ENCODE results near the gene CBX5.

CBX5 gene

DNA sequence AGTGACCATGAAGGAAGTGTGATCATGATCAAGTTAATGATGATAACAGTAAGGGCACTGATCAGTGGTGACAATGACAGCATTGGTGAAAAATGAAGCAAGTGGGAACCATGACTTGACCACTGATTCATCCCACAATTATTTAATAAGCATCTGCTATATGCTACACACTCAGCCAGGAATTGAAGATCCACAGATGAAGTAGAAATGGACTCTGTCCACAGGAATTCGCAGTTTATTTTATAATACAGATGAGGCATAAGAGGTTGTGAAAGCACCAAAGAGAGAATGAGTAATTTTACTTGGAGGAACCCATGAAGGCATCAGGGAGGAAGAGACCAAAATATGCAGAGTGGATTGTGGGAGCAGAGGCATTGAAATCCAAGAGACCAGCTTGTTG lies 57.3 kb downstream of the CBX5 start:
- no peaks in the 10 kb centered on the region for H3K9me3 ChIP-seq (ENCODE audit: control extremely low read depth in 1 of 5, control insufficient read depth in 4 of 5, insufficient read depth in 2 of 5, low read depth in 1 of 5, low read length in 4 of 5)
- H3K27me3 ChIP-seq (replicated peaks in 2 of 5; ENCODE audit: control insufficient read depth in 4 of 5, insufficient read depth in 5 of 5, low read length in 4 of 5), result peaks cover 0 to 15% (median 10%) of the 10 kb centered on the region in 5 experiments
- peaks cover 4 to 28% (median 17%) of the 10 kb centered on the region in 4 experiments for H3K4me1 ChIP-seq (ENCODE audit: control extremely low read depth in 1 of 4, control insufficient read depth in 4 of 4, insufficient read depth in 4 of 4, low read length in 3 of 4)
- POLR2A ChIA-PET, result interaction anchor here (1.3 kb wide), 1 partner anchor 57 kb away, joined by 4 read pairs; the partner anchor contains the start of gene CBX5
- no peak overlapping the region for H3K4me3 ChIP-seq (ENCODE audit: control insufficient read depth in 1 of 7, extremely low read depth in 1 of 7, insufficient read depth in 4 of 7, low read depth in 2 of 7, low read length in 6 of 7)
- DNase-seq, result no peak
- no peaks in the 10 kb centered on the region for H3K36me3 ChIP-seq (ENCODE audit: control insufficient read depth in 4 of 4, insufficient read depth in 4 of 4, low read length in 3 of 4)
- 100% methylated on average over 1 of the region's 1 CpG for WGBS (ENCODE audit: insufficient coverage)
- CTCF ChIA-PET, result interaction anchor here (0.7 to 8.0 kb wide), 11 partner anchors 9 to 164 kb away, joined by 3 to 26 read pairs (median 3); partner anchors contain the start of gene COPZ1
- no peak overlapping the region for H3K27ac ChIP-seq (ENCODE audit: insufficient read depth in 1 of 2, low read depth in 1 of 2, low read length in 2 of 2, poor library complexity in 1 of 2, severe bottlenecking in 2 of 2)

GRCh38 chr12:54221402-54221984 lies 58.4 kb downstream of the CBX5 start:
- 69% methylated on average over 5 of the region's 6 CpGs for WGBS (ENCODE audit: insufficient coverage)
- Histone ChIP-seq H3K4me3 (ENCODE audit: control insufficient read depth in 1 of 7, extremely low read depth in 1 of 7, insufficient read depth in 4 of 7, low read depth in 2 of 7, low read length in 6 of 7) (no peak overlapping the region), H3K27me3 (replicated peaks in 2 of 5; ENCODE audit: control insufficient read depth in 4 of 5, insufficient read depth in 5 of 5, low read length in 4 of 5) (peaks cover 0 to 16% (median 14%) of the 10 kb centered on the region in 5 experiments), H3K9me3 (ENCODE audit: control extremely low read depth in 1 of 5, control insufficient read depth in 4 of 5, insufficient read depth in 2 of 5, low read depth in 1 of 5, low read length in 4 of 5) (no peaks in the 10 kb centered on the region), H3K36me3 (ENCODE audit: control insufficient read depth in 4 of 4, insufficient read depth in 4 of 4, low read length in 3 of 4) (no peaks in the 10 kb centered on the region), H3K4me1 (ENCODE audit: control extremely low read depth in 1 of 4, control insufficient read depth in 4 of 4, insufficient read depth in 4 of 4, low read length in 3 of 4) (peaks cover 2 to 33% (median 20%) of the 10 kb centered on the region in 4 experiments), H3K27ac (ENCODE audit: insufficient read depth in 1 of 2, low read depth in 1 of 2, low read length in 2 of 2, poor library complexity in 1 of 2, severe bottlenecking in 2 of 2) (no peak overlapping the region)
- CTCF ChIA-PET, result interaction anchor here (0.7 to 2.1 kb wide), 17 partner anchors 10 to 165 kb away, joined by 3 to 7 read pairs (median 4); partner anchors contain the start of gene COPZ1
- POLR2A ChIA-PET, result interaction anchor here (0.5 to 1.3 kb wide), 2 partner anchors 59 to 121 kb away, joined by 3 to 4 read pairs; partner anchors contain the start of gene CBX5
- DNase-seq, result peak in 2 of 3 donors; percentile 61 to 69

GRCh38 chr12:54220567-54220966 lies 59.4 kb downstream of the CBX5 start:
- 60% methylated on average over 6 of the region's 7 CpGs for WGBS (ENCODE audit: insufficient coverage)
- ChIA-PET CTCF (interaction anchor here (0.7 to 2.7 kb wide), 16 partner anchors 13 to 173 kb away, joined by 3 to 9 read pairs (median 4); partner anchors contain the start of genes CBX5 and HNRNPA1), POLR2A (no interaction called here)
- DNase-seq, result no peak
- no peaks in the 10 kb centered on the region for H3K36me3 ChIP-seq (ENCODE audit: control insufficient read depth in 4 of 4, insufficient read depth in 4 of 4, low read length in 3 of 4)
- H3K27me3 ChIP-seq (replicated peaks in 2 of 5; ENCODE audit: control insufficient read depth in 4 of 5, insufficient read depth in 5 of 5, low read length in 4 of 5), result peaks cover 0 to 24% (median 15%) of the 10 kb centered on the region in 5 experiments
- H3K4me3 ChIP-seq (ENCODE audit: control insufficient read depth in 1 of 7, extremely low read depth in 1 of 7, insufficient read depth in 4 of 7, low read depth in 2 of 7, low read length in 6 of 7), result no peak overlapping the region
- H3K4me1 ChIP-seq (ENCODE audit: control extremely low read depth in 1 of 4, control insufficient read depth in 4 of 4, insufficient read depth in 4 of 4, low read length in 3 of 4), result peaks cover 4 to 42% (median 29%) of the 10 kb centered on the region in 4 experiments
- no peaks in the 10 kb centered on the region for H3K9me3 ChIP-seq (ENCODE audit: control extremely low read depth in 1 of 5, control insufficient read depth in 4 of 5, insufficient read depth in 2 of 5, low read depth in 1 of 5, low read length in 4 of 5)
- no peak overlapping the region for H3K27ac ChIP-seq (ENCODE audit: insufficient read depth in 1 of 2, low read depth in 1 of 2, low read length in 2 of 2, poor library complexity in 1 of 2, severe bottlenecking in 2 of 2)

DNA sequence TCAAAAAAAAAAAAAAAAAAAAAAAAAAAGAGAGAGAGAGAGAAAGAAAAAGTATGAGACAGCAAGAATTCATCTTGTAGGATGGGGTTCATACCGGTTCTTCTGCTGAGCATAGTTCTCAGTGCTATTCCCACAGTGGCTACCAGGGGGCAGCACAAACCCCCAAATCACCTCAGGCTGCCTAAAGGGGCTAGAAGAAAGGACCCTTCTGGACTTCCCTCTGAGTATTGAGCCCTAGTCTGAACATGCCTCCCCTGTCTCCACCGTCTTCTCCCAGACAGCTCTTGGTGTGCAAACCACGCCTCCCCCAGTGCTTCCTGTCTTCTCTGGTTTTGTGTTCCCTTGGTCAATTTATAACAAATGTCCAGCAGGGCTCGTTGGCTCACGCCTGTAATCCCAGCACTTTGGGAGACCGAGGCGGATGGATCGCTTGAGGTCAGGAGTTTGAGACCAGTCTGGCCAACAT lies 59.8 kb downstream of the CBX5 start:
- Histone ChIP-seq H3K4me3 (ENCODE audit: control insufficient read depth in 1 of 7, extremely low read depth in 1 of 7, insufficient read depth in 4 of 7, low read depth in 2 of 7, low read length in 6 of 7) (no peak overlapping the region), H3K9me3 (ENCODE audit: control extremely low read depth in 1 of 5, control insufficient read depth in 4 of 5, insufficient read depth in 2 of 5, low read depth in 1 of 5, low read length in 4 of 5) (no peaks in the 10 kb centered on the region), H3K4me1 (ENCODE audit: control extremely low read depth in 1 of 4, control insufficient read depth in 4 of 4, insufficient read depth in 4 of 4, low read length in 3 of 4) (peaks cover 5 to 45% (median 30%) of the 10 kb centered on the region in 4 experiments), H3K27me3 (replicated peaks in 2 of 5; ENCODE audit: control insufficient read depth in 4 of 5, insufficient read depth in 5 of 5, low read length in 4 of 5) (peaks cover 0 to 28% (median 15%) of the 10 kb centered on the region in 5 experiments), H3K36me3 (ENCODE audit: control insufficient read depth in 4 of 4, insufficient read depth in 4 of 4, low read length in 3 of 4) (no peaks in the 10 kb centered on the region), H3K27ac (ENCODE audit: insufficient read depth in 1 of 2, low read depth in 1 of 2, low read length in 2 of 2, poor library complexity in 1 of 2, severe bottlenecking in 2 of 2) (no peak overlapping the region)
- CTCF ChIA-PET, result interaction anchor here (0.6 to 2.7 kb wide), 16 partner anchors 12 to 173 kb away, joined by 3 to 9 read pairs (median 4); partner anchors contain the start of genes CBX5 and HNRNPA1
- peak; percentile 83 to 91 (median 87) for DNase-seq
- POLR2A ChIA-PET, result no interaction called here
- WGBS (ENCODE audit: insufficient coverage), result 76% methylated on average over 6 of the region's 8 CpGs

- Histone ChIP-seq H3K36me3 (ENCODE audit: control insufficient read depth in 4 of 4, insufficient read depth in 4 of 4, low read length in 3 of 4) (no peaks in the 10 kb centered on the region), H3K27ac (ENCODE audit: insufficient read depth in 1 of 2, low read depth in 1 of 2, low read length in 2 of 2, poor library complexity in 1 of 2, severe bottlenecking in 2 of 2) (no peak overlapping the region), H3K9me3 (ENCODE audit: control extremely low read depth in 1 of 5, control insufficient read depth in 4 of 5, insufficient read depth in 2 of 5, low read depth in 1 of 5, low read length in 4 of 5) (no peaks in the 10 kb centered on the region), H3K27me3 (replicated peaks in 2 of 5; ENCODE audit: control insufficient read depth in 4 of 5, insufficient read depth in 5 of 5, low read length in 4 of 5) (peaks cover 0 to 33% (median 17%) of the 10 kb centered on the region in 5 experiments), H3K4me3 (ENCODE audit: control insufficient read depth in 1 of 7, extremely low read depth in 1 of 7, insufficient read depth in 4 of 7, low read depth in 2 of 7, low read length in 6 of 7) (peak overlapping the region in 4 of 7 experiments; percentile 34 to 62 (median 48)), H3K4me1 (ENCODE audit: control extremely low read depth in 1 of 4, control insufficient read depth in 4 of 4, insufficient read depth in 4 of 4, low read length in 3 of 4) (peaks cover 8 to 50% (median 36%) of the 10 kb centered on the region in 4 experiments)
- ChIA-PET CTCF (interaction anchor here (0.7 to 2.1 kb wide), 8 partner anchors 10 to 472 kb away, joined by 3 to 11 read pairs (median 4); partner anchors contain the start of gene HOXC8), POLR2A (no interaction called here)
- DNase-seq, result peak in 2 of 3 donors; percentile 48 to 52
- 24% methylated on average over 39 of the region's 39 CpGs for WGBS (ENCODE audit: insufficient coverage)
These were observed 62.1 kb downstream of the CBX5 start for GRCh38 chr12:54217774-54218241.

DNA sequence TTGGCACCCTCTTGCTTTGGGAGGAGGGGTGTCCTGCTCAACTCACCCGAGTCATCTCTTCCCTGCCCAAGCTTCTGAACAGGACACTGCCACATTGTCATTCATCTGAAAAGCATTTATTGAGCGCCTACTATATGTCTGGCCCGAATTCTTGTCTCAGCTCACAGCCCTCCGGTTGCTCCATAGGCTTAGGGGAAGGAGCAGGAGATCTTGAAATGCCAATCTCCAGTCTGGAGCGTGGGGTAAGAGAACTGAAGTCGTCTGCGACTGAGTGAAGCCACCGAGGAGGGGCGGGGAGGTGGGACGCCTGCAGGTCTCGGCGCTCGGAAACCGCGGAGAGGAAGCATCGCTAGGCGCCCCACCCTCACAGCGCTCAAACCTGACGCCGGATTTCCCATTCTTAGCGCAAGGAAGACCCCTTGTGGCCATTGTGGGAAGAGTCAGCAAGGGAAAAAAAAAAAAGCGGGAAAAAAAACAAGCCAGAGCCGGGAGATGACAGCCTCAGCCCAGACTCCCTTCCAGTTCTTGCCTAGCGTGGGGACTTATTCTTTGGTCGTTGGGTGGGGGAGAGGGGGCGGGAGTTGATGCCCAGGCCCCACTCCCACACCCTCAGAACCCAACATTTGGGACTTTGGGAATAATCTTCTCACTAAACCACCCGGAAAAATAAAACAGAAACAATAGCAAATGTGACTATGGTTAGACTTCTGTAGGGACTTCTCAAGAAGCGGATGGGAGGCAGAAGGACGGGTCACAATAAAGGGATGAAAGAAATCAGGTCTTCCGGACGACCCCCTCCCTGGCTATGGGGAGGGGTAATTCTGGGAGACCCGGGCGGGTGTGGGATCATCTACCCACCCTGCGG lies 62.9 kb downstream of the CBX5 start:
- H3K9me3 ChIP-seq (ENCODE audit: control extremely low read depth in 1 of 5, control insufficient read depth in 4 of 5, insufficient read depth in 2 of 5, low read depth in 1 of 5, low read length in 4 of 5), result no peaks in the 10 kb centered on the region
- H3K36me3 ChIP-seq (ENCODE audit: control insufficient read depth in 4 of 4, insufficient read depth in 4 of 4, low read length in 3 of 4), result no peaks in the 10 kb centered on the region
- H3K27ac ChIP-seq (ENCODE audit: insufficient read depth in 1 of 2, low read depth in 1 of 2, low read length in 2 of 2, poor library complexity in 1 of 2, severe bottlenecking in 2 of 2), result peak overlapping the region in 1 of 2 experiments; percentile 34
- H3K4me3 ChIP-seq (ENCODE audit: control insufficient read depth in 1 of 7, extremely low read depth in 1 of 7, insufficient read depth in 4 of 7, low read depth in 2 of 7, low read length in 6 of 7), result peak overlapping the region in 6 of 7 experiments; percentile 37 to 66 (median 48)
- peaks cover 8 to 50% (median 36%) of the 10 kb centered on the region in 4 experiments for H3K4me1 ChIP-seq (ENCODE audit: control extremely low read depth in 1 of 4, control insufficient read depth in 4 of 4, insufficient read depth in 4 of 4, low read length in 3 of 4)
- ChIA-PET POLR2A (interaction anchor here (0.7 kb wide), 1 partner anchor 225 kb away, joined by 3 read pairs; no protein-coding TSS in a partner anchor), CTCF (interaction anchor here (0.7 to 5.1 kb wide), 20 partner anchors 11 to 231 kb away, joined by 3 to 50 read pairs (median 3); partner anchors contain the start of genes HOXC5 and HOXC8)
- peaks cover 0 to 33% (median 17%) of the 10 kb centered on the region in 5 experiments for H3K27me3 ChIP-seq (replicated peaks in 2 of 5; ENCODE audit: control insufficient read depth in 4 of 5, insufficient read depth in 5 of 5, low read length in 4 of 5)
- DNase-seq, result peak; percentile 93 to 94 (median 94)
- 2% methylated on average over 10 of the region's 34 CpGs for WGBS (ENCODE audit: insufficient coverage)
